ENCODE data around the gene TNFAIP2. TPM values are rescaled to one million over a fixed set of nuclear protein-coding genes. Genes with fewer than 3 reads are reported as not detected.

The TNFAIP2 gene
- total RNA-seq, 4 donors from 2014 or later, result 28.6 to 37.2 (median 31.2) TPM

DNA sequence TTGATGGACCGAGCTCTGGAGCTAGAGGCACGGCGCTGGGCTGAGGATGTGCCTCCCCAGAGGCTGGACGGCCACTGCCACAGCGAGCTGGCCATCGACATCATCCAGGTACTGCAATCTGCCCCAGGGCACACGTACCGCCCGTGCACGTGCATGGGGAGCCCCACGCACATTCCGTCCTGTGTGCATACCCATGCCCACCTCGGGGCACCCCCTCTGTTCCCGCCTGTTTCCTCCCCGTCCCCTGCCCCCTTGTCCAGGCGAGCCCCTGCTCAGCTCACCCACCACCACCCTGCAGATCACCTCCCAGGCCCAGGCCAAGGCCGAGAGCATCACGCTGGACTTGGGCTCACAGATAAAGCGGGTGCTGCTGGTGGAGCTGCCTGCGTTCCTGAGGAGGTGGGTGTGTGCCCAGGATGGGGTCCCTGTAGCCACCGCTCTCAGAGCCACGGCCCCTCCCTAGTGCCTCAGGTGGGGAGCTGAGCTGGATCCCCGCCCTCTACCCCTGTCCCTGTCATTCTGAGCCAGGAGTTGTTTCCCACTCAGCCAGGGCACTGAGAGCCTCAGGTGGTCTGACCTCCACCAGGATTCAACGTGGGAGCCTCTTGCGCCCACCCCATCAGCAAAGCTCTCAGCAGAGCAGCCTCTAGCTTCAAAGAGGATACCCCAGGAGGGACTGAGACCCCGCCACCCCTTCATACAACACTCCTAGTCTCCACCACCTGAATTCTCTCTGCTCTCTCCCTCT is 6.9 kb downstream of the TNFAIP2 start:
- H3K4me1 ChIP-seq, result peaks cover 57 to 75% of the 10 kb centered on the region in 2 donors
- H3K36me3 ChIP-seq, result no peaks in the 10 kb centered on the region

DNA sequence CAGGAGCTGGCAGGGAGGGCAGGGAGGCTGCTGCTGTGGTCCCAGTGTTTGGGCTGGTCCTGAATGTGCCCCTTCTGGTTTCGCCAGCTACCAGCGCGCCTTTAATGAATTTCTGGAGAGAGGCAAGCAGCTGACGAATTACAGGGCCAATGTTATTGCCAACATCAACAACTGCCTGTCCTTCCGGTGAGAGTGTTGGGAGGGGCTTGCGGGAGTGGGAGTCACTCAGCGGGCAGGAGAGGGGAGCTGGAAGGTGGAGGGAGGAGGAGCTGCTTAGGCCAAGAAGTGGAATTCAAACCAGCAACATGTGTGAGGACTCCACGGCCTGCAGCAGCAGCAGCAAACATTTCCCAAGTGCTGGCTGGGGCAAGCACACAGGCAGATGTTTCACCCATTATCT is 7.7 kb downstream of the TNFAIP2 start:
- H3K9me3 ChIP-seq, result no peaks in the 10 kb centered on the region
- DNase-seq, result peak; percentile 84 to 86

More for the DNA sequence above, 6.9 kb downstream of the TNFAIP2 start:
- Histone ChIP-seq H3K27ac (peak overlapping the region; percentile 83 to 91 (median 91)), H3K4me3 (replicated peaks in 1 of 3) (no peak overlapping the region), H3K27me3 (no peaks in the 10 kb centered on the region), H3K9me3 (no peaks in the 10 kb centered on the region)
- TF ChIP-seq, protein P1, sequence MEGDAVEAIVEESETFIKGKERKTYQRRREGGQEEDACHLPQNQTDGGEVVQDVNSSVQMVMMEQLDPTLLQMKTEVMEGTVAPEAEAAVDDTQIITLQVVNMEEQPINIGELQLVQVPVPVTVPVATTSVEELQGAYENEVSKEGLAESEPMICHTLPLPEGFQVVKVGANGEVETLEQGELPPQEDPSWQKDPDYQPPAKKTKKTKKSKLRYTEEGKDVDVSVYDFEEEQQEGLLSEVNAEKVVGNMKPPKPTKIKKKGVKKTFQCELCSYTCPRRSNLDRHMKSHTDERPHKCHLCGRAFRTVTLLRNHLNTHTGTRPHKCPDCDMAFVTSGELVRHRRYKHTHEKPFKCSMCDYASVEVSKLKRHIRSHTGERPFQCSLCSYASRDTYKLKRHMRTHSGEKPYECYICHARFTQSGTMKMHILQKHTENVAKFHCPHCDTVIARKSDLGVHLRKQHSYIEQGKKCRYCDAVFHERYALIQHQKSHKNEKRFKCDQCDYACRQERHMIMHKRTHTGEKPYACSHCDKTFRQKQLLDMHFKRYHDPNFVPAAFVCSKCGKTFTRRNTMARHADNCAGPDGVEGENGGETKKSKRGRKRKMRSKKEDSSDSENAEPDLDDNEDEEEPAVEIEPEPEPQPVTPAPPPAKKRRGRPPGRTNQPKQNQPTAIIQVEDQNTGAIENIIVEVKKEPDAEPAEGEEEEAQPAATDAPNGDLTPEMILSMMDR (IDR thresholded peaks at IDR 0.05), result no peak
- no peak for TF ChIP-seq POLR2A (IDR thresholded peaks at IDR 0.05)
- DNase-seq, result no peak
- WGBS, 2 donors, result 88 to 90% methylated on average over 22 to 25 of the region's 26 CpGs
- intact Hi-C loops (cut with DNase I), result no loop called here

DNA sequence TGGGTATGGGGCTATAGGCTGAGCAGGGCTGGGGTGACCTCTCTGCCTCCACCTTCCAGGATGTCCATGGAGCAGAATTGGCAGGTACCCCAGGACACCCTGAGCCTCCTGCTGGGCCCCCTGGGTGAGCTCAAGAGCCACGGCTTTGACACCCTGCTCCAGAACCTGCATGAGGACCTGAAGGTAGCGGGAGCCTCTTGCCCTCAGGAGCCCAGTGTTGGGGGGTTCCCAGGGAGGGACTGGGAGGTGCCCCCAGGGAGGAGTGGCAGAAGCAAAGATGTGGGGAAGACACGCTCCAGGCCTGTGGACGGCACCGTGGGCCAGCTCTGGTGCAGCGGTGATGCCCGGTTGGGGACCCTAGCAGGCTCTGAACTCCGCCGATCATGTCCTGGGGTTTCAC is 8.3 kb downstream of the TNFAIP2 start:
- WGBS, 2 donors, result 87 to 96% methylated on average over 2 to 5 of the region's 9 CpGs
- intact Hi-C loops (cut with DNase I), result no loop called here
- H3K9me3 ChIP-seq, result no peaks in the 10 kb centered on the region
- H3K4me3 ChIP-seq (replicated peaks in 1 of 3), result no peak overlapping the region
- no peak for TF ChIP-seq POLR2A (IDR thresholded peaks at IDR 0.05)
- TF ChIP-seq, protein P1 (IDR thresholded peaks at IDR 0.05), result no peak
- peak overlapping the region; percentile 83 to 91 (median 91) for H3K27ac ChIP-seq
- no peak for DNase-seq
- H3K27me3 ChIP-seq, result no peaks in the 10 kb centered on the region
- H3K4me1 ChIP-seq, result peaks cover 52 to 76% of the 10 kb centered on the region in 2 donors
- no peaks in the 10 kb centered on the region for H3K36me3 ChIP-seq

More for the DNA sequence above, 7.7 kb downstream of the TNFAIP2 start:
- WGBS, 2 donors, result 35 to 46% methylated on average over 8 of the region's 8 CpGs
- intact Hi-C loops (cut with DNase I), result no loop called here
- peak overlapping the region; percentile 83 to 91 (median 91) for H3K27ac ChIP-seq
- no peak overlapping the region for H3K4me3 ChIP-seq (replicated peaks in 1 of 3)
- H3K4me1 ChIP-seq, result peaks cover 57 to 76% of the 10 kb centered on the region in 2 donors
- TF ChIP-seq POLR2A (IDR thresholded peaks at IDR 0.05), result peak in 1 of 2 donors; percentile 60
- TF ChIP-seq, protein P1 (IDR thresholded peaks at IDR 0.05), result no peak
- no peaks in the 10 kb centered on the region for H3K36me3 ChIP-seq
- H3K27me3 ChIP-seq, result no peaks in the 10 kb centered on the region

DNA sequence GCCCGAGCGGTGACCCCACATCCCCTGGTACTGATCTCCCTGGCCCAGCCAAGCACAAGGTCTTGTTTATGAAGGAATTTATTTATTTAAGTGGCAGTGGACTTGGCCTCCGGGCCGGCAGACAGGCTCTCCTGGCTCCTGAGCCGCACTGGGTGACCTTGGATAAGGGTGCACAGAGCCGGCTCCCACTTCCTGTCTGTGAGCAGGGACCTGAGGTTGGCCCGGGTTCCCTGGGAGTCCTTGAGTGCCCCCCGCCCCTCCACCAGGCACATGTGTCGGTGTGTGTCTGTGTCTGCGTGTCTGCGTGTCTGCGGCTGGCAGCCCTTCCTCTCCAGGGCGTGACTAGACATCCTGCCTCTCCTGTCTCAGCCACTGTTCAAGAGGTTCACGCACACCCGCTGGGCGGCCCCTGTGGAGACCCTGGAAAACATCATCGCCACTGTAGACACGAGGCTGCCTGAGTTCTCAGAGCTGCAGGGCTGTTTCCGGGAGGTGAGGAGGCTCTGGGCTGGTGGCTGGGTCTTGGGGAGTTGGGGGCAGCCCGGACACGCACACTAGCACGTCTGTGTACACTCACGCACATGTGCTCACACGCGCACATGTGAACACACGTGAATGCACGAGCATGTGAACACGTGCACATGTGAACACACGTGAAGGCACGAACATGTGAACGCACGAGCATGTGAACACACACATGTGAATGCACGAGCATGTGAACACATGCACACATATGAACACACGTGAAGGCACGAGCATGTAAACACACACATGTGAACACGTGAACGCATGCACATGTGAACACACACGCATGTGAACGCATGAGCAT is 9.3 kb downstream of the TNFAIP2 start:
- peaks cover 47 to 76% of the 10 kb centered on the region in 2 donors for H3K4me1 ChIP-seq
- no peaks in the 10 kb centered on the region for H3K9me3 ChIP-seq
- intact Hi-C loops (cut with DNase I), result no loop called here
- H3K36me3 ChIP-seq, result no peaks in the 10 kb centered on the region
- TF ChIP-seq POLR2A (IDR thresholded peaks at IDR 0.05), result no peak
- TF ChIP-seq, protein P1 (IDR thresholded peaks at IDR 0.05), result no peak
- peak; percentile 54 for DNase-seq
- H3K4me3 ChIP-seq (replicated peaks in 1 of 3), result no peak overlapping the region
- WGBS, 2 donors, result 73 to 81% methylated on average over 23 to 38 of the region's 39 CpGs
- no peaks in the 10 kb centered on the region for H3K27me3 ChIP-seq
- H3K27ac ChIP-seq, result peak overlapping the region in 2 of 3 donors; percentile 91

Data from thyroid gland (tissue), 4 donors.